NCI-H1436 (cell line): Measurements from ENCODE around the gene CCBE1.

Source experiments
- DNase-seq: peaks from one replicate; lab custom pipeline; 2025; lab: John Stamatoyannopoulos, UW

The CCBE1 gene

DNA sequence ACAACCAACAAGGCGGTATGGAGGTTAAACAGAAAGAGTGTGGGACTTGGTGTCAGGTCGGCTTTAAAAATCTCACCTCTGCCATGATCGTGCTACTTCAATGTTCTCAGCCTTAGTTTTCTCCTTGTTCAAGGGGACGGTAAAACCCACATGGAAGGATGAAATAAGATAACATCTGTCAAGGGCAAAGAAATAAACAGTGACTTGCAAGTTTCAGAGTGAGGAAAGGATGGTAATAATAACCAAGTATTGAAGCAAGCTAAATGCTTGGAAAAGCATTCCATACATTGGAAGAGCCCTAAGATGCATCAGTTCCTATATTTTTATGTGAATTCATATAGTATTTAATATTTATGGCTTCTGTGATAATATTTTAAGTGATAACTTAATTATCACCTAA is 308.4 kb downstream of the CCBE1 start:
- DNase-seq, result no peak

- DNase-seq, result no peak
These were observed 309.3 kb downstream of the CCBE1 start for GRCh38 chr18:59387687-59388565.

GRCh38 chr18:59386909-59387686 is 310.1 kb downstream of the CCBE1 start:
- DNase-seq, result no peak

DNA sequence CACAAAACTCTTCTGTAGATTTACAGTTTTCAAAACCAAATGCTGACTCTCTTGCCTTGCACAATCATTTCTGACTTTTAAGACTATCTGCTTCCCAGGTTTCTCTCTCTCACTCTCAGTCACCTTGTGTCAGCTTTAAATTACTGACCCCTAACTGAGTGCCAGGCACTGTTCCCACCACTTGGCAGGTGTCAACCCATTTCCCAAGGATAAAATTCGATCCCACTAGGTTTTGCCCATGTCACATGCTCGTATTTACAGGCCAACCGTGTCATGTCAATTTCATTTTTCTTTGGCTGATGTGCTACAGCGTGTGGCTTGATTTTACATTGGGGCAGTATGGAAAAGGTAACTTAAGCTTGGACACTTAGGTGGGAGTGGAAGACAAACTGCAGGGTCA is 312.0 kb downstream of the CCBE1 start:
- DNase-seq, result no peak

GRCh38 chr18:59383851-59384250 is 313.4 kb downstream of the CCBE1 start:
- peak; percentile 79 for DNase-seq

DNA sequence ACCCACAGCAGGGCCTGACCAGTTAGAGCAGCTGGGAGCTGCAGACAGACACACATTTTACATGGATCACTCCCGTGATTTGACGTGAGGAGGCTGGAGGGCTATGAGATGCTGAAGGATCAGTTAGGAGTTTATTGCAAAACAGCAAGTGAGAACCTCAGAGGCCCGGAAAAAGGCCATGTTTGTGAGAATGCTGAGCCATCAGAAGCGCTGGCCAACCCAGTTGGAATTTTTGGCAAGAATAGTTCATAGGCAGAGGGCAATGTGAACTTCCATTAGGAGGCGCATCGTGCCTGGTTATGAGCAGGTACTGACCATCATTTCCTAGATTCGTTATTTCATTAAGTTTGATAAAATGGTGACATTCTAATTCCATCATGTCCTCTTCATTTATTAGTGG is 314.8 kb downstream of the CCBE1 start:
- DNase-seq, result no peak

- no peak for DNase-seq
These were observed 315.3 kb downstream of the CCBE1 start for GRCh38 chr18:59381949-59382348.
